K562 (cell line): ENCODE data around the gene WDR86. TPM values are rescaled to one million over a fixed set of nuclear protein-coding genes. Genes with fewer than 3 reads are reported as not detected.
A peak's percentile ranks its signal among the peaks of the same experiment; 100 is the strongest.

ENCODE experiments used
- ATAC-seq: fragments of 200-7000 bp; cut with Tn5 transposase; 3 replicates; pipeline ENCODE4 v1.9.1; 2020; ENCODE audit warnings: moderate library complexity
- BruUV-seq: library from RNA; stranded (reverse); fragments of 400-500 nt; replicated peaks from 2 replicates; lab custom pipeline; 2021; lab: Mats Ljungman, UMichigan
- CTCF ChIA-PET: fragments of 300-600 bp; formaldehyde crosslinking; extraction: SDS; loops from one replicate; lab custom pipeline; 2021; ENCODE audit warnings: low intra/inter-chr PET ratio; lab: Yijun Ruan, JAX
- POLR2A ChIA-PET: fragments of 300-600, 350-650 bp; sonication (Branson Sonifier 250); formaldehyde crosslinking; extraction: SDS; loops from one replicate; lab custom pipeline; 2021; ENCODE audit warnings: antibody characterized with exemption, inconsistent platforms; lab: Yijun Ruan, JAX
- DNase-seq, 4 experiments: peaks; one replicate each; pipeline versions ENCODE4 v3.0.0 to v3.0.0-alpha.2; 2011 to 2018; ENCODE audit warnings: low spot score in 3 of 4, mixed read lengths in 3 of 4; ENCODE audit errors: extremely low read depth in 1 of 4
- FAIRE-seq: peaks from 2 replicates; lab custom pipeline; 2011; peaks lifted over from hg19 to GRCh38; lab: Jason Lieb, UNC
- H2AFZ ChIP-seq: 2 replicates; pipeline ENCODE4 v1.6.0; 2011; ENCODE audit warnings: low read depth, low read length, control low read depth, inconsistent platforms
- H3K27ac ChIP-seq: fragments of 200-600 bp; 3 replicates; pipeline ENCODE4 v1.8.0; 2011; ENCODE audit warnings: low read depth, mild to moderate bottlenecking, control low read depth, inconsistent platforms, low read length, moderate library complexity, mixed read lengths; ENCODE audit errors: extremely low read depth
- H3K27me3 ChIP-seq, 2 experiments: fragments of 300-600 bp in 1 of 2; 2 replicates in 1 of 2; 3 replicates in 1 of 2; pipeline versions ENCODE4 v1.6.0 to v1.8.0; 2011; ENCODE audit warnings: inconsistent platforms in 2 of 2, low read length in 2 of 2, mild to moderate bottlenecking in 1 of 2, mixed read lengths in 1 of 2, moderate library complexity in 1 of 2; ENCODE audit not compliant: control insufficient read depth in 2 of 2, insufficient read depth in 2 of 2
- H3K36me3 ChIP-seq: fragments of 300-600 bp; 3 replicates; pipeline ENCODE4 v1.8.0; 2011; ENCODE audit warnings: mild to moderate bottlenecking, low read length, inconsistent platforms; ENCODE audit not compliant: control insufficient read depth, insufficient read depth
- H3K4me1 ChIP-seq, 2 experiments: fragments of 200-600 bp in 1 of 2; replicated peaks in 1 of 2; 2 replicates in 1 of 2; 3 replicates in 1 of 2; pipeline versions ENCODE4 v1.5.1 to v1.8.0; 2011; ENCODE audit warnings: inconsistent platforms in 2 of 2, low read length in 2 of 2, mild to moderate bottlenecking in 1 of 2, mixed read lengths in 1 of 2, moderate library complexity in 1 of 2; ENCODE audit not compliant: control insufficient read depth in 2 of 2, insufficient read depth in 2 of 2
- H3K4me2 ChIP-seq: 2 replicates; pipeline ENCODE4 v1.6.1; 2011; ENCODE audit warnings: low read length, control low read depth, inconsistent platforms, mixed read lengths; ENCODE audit not compliant: insufficient read depth
- H3K4me3 ChIP-seq: fragments of 200-600 bp; sonication (generic), shearing (Covaris generic); 2 replicates; pipeline ENCODE4 v1.5.1; 2016; ENCODE audit warnings: control low read depth, inconsistent platforms
- H3K79me2 ChIP-seq: fragments of 200-600 bp; 3 replicates; pipeline ENCODE4 v1.8.0; 2011; ENCODE audit warnings: low read length, inconsistent platforms; ENCODE audit not compliant: control insufficient read depth, insufficient read depth
- H3K9ac ChIP-seq, 2 experiments: 2 replicates each; pipeline versions ENCODE4 v1.6.0 to v1.6.1; 2011; ENCODE audit warnings: low read depth in 2 of 2, low read length in 2 of 2, control low read depth in 1 of 2, inconsistent platforms in 1 of 2, mild to moderate bottlenecking in 1 of 2, mixed read lengths in 1 of 2; ENCODE audit not compliant: insufficient read depth in 1 of 2
- H3K9me1 ChIP-seq: one replicate; pipeline ENCODE4 v1.6.0; 2011; ENCODE audit warnings: inconsistent platforms, mild to moderate bottlenecking, low read length, moderate library complexity; ENCODE audit not compliant: control insufficient read depth, insufficient read depth
- H3K9me3 ChIP-seq: replicated peaks from 2 replicates; pipeline ENCODE4 v1.5.1; 2011; ENCODE audit warnings: low read depth, low read length, inconsistent platforms; ENCODE audit not compliant: control insufficient read depth, insufficient read depth
- H4K20me1 ChIP-seq: replicated peaks from 2 replicates; pipeline ENCODE4 v1.6.1; 2011; ENCODE audit warnings: low read length, inconsistent platforms, mixed read lengths; ENCODE audit not compliant: control insufficient read depth, insufficient read depth
- MEF2D ChIP-seq: conservative IDR thresholded peaks from 2 replicates; pipeline ENCODE4 v1.6.1; 2016; ENCODE audit warnings: low read depth, missing genetic modification characterization, missing compliant biosample characterization
- NCOR1 ChIP-seq: fragments of 450-650 bp; IDR thresholded peaks from 2 replicates; pipeline ENCODE4 v1.6.1; 2016; ENCODE audit warnings: mild to moderate bottlenecking, moderate library complexity
- PTTG1 ChIP-seq: fragments of 450-650 bp; IDR thresholded peaks from 2 replicates; pipeline ENCODE4 v1.6.1; 2016; ENCODE audit warnings: low read depth, mild to moderate bottlenecking, missing genetic modification characterization, missing compliant biosample characterization
- STAT6 ChIP-seq: sonication (generic); formaldehyde crosslinking; IDR thresholded peaks from 2 replicates; pipeline ENCODE4 v1.8.1; 2023; ENCODE audit warnings: mild to moderate bottlenecking, missing genetic modification reagents
- TFE3 ChIP-seq: fragments of 450-650 bp; formaldehyde crosslinking; IDR thresholded peaks from 2 replicates; pipeline ENCODE4 v1.4.0; 2020; ENCODE audit warnings: mild to moderate bottlenecking, mixed read lengths
- TOE1 ChIP-seq, 2 experiments: fragments of 450-650 bp in 1 of 2; sonication (generic) in 1 of 2; formaldehyde crosslinking in 1 of 2; IDR thresholded peaks; 2 replicates each; pipeline versions ENCODE4 v1.7.1 to v1.8.0; 2016 to 2022; ENCODE audit warnings: borderline replicate concordance in 2 of 2, mild to moderate bottlenecking in 2 of 2, antibody characterized with exemption in 1 of 2, inconsistent platforms in 1 of 2, low read depth in 1 of 2, missing genetic modification reagents in 1 of 2, moderate library complexity in 1 of 2
- ZC3H8 ChIP-seq: fragments of 450-650 bp; IDR thresholded peaks from 2 replicates; pipeline ENCODE4 v1.6.1; 2017
- ZNF740 ChIP-seq, 3 experiments: fragments of 200-800 bp in 1 of 3; sonication (Bioruptor generic) in 1 of 3; sonication (generic) in 1 of 3; formaldehyde crosslinking in 1 of 3; IDR thresholded peaks; 2 replicates each; pipeline versions ENCODE4 v1.6.1 to v1.8.0; 2016 to 2022; ENCODE audit warnings: mild to moderate bottlenecking in 2 of 3, missing compliant biosample characterization in 2 of 3, missing genetic modification characterization in 2 of 3, missing genetic modification reagents in 1 of 3
- WGBS: fragments of 100-300 bp; shearing (Covaris generic); methylation state at CpG from one replicate; pipeline ENCODE4 v1.1.6; 2016; ENCODE audit warnings: low coverage, mixed read lengths; ENCODE audit not compliant: insufficient coverage; ENCODE audit errors: missing lambda C conversion rate; 5-methylcytosine and 5-hydroxymethylcytosine counted together
- in situ Hi-C: fragments of 300-500 bp; cut with MboI; formaldehyde crosslinking; loops from 4 replicates; pipeline ENCODE4 v1.15.0; 2018; ENCODE audit warnings: inconsistent platforms, mixed read lengths
- intact Hi-C: fragments of 100-400 bp; cut with micrococcal nuclease; formaldehyde crosslinking; loops from 2 replicates; pipeline ENCODE4 v1.14.2; 2022
- polyA plus RNA-seq, 8 experiments: library from polyadenylated mRNA; depleted of rRNA in 4 of 8; stranded (reverse) in 5 of 8; unstranded in 3 of 8; fragments of >200 nt; fragmentation: Nextera tagmentation in 2 of 8; fragmentation: Illumina TruSeq in 1 of 8; extraction: Ambion mirVana in 2 of 8; extraction: Trizol in 1 of 8; gene quantifications; 2 replicates each; pipeline versions ENCODE4 v1.2.1 to v1.2.3, GENCODE V29; 2011 to 2014; ENCODE audit warnings: inconsistent platforms in 1 of 8, missing spikeins in 1 of 8
- total RNA-seq, 7 experiments: library from RNA; depleted of rRNA in 6 of 7; stranded (reverse); fragments of >200 nt in 6 of 7; fragmentation: Illumina TruSeq in 2 of 7; extraction: Trizol in 2 of 7; gene quantifications; 2 replicates each; pipeline versions ENCODE4 v1.2.1 to v1.2.3, GENCODE V29; 2011 to 2021; ENCODE audit warnings: low replicate concordance in 1 of 7

The WDR86 gene
- total and polyA plus RNA-seq, 9 of the 15 experiments (the other 6 are each of a cell fraction or from before 2014, with no cell fraction given) = 0.24 TPM; not detected in 8

- no peak for TF ChIP-seq STAT6 (CRISPR knock-in tag)
Observed at GRCh38 chr7:151336027-151336708, 73.7 kb downstream of the WDR86 start (continued).

- ChIA-PET POLR2A (interaction anchor here (1.4 kb wide), 1 partner anchor 13 kb away, joined by 4 read pairs; no protein-coding TSS in a partner anchor), CTCF (no interaction called here)
- Histone ChIP-seq H3K36me3 (no peaks in the 10 kb centered on the region), H3K9me1 (no peaks in the 10 kb centered on the region), H4K20me1 (no peaks in the 10 kb centered on the region), H3K4me2 (no peak overlapping the region), H3K9ac (no peak overlapping the region), H3K4me1 (no peaks in the 10 kb centered on the region; a peak in 1 of 5 replicates), H3K27ac (no peak overlapping the region), H2AFZ (0 out of 2 replicates have a peak overlapping the region, but pooled peaks have one; percentile 16), H3K9me3 (no peaks in the 10 kb centered on the region), H3K27me3 (peaks cover 24 to 40% of the 10 kb centered on the region in 2 experiments), H3K79me2 (no peaks in the 10 kb centered on the region), H3K4me3 (no peak overlapping the region)
- DNase-seq (no peak), FAIRE-seq (no peak), ATAC-seq (no peak)
- in situ Hi-C loops = no loop called here
- peak; percentile 84 for TF ChIP-seq TFE3 (CRISPR knock-in tag)
- TF ChIP-seq TOE1 (IDR thresholded peaks at IDR 0.05; ENCODE audit: borderline replicate concordance) = peak; percentile 49; the same call in 1 of the 2 replicates
- no peak for TF ChIP-seq TOE1 (CRISPR knock-in tag; IDR thresholded peaks at IDR 0.05; ENCODE audit: borderline replicate concordance, low read depth)
- 0 out of 2 replicates have a peak, but pooled peaks have one; percentile 17 for TF ChIP-seq PTTG1
- no peak for TF ChIP-seq ZC3H8
- TF ChIP-seq ZNF740 (CRISPR knock-in tag; IDR thresholded peaks at IDR 0.05) = no peak
- 0 out of 4 replicates have a peak, but pooled peaks of 1 of the 2 experiments have one; percentile 45 for TF ChIP-seq ZNF740 (tag; IDR thresholded peaks at IDR 0.05)
- 0 out of 2 replicates have a peak, but pooled peaks have one; percentile 7 for TF ChIP-seq MEF2D
- no peak for TF ChIP-seq NCOR1
- intact Hi-C loops = no loop called here
- WGBS = 4% methylated on average over 1 of the region's 1 CpG
- BruUV-seq = no TSS peak
Observed at GRCh38 chr7:151334628-151335027, 75.2 kb downstream of the WDR86 start.
